ENCODE results near the gene NMUR2. TPM values are rescaled to one million over a fixed set of nuclear protein-coding genes. Genes with fewer than 3 reads are reported as not detected.

The NMUR2 gene
- total and polyA plus RNA-seq, 2 of the 8 experiments (the other 6 are each of a cell fraction or from before 2014, with no cell fraction given) = 0.11 TPM; not detected in 1

DNA sequence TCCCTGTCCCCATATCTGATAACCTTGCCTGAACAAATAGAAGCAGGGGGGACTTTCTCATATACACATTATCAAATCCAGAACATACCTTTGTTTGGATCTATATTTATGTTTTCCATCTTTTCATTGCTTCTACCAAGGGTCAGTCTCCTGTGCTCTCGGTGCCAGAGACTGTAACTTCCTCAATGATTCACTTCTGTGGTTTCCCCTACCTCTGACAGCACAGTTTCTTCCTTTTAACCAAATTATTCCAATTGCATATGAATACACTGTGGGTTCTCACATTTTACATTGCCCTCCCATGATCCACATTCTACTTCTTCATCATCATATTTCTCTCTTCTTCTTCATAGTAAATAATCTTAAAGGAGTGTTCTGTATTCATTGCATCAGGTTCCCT, 32.2 kb downstream of the NMUR2 start:
- Histone ChIP-seq H3K79me1 (ENCODE audit: low read depth, low read length) (no peaks in the 10 kb centered on the region), H4K8ac (ENCODE audit: extremely low read depth, insufficient read depth, low read length) (no peak overlapping the region), H3K23me2 (ENCODE audit: low read depth, low read length) (no peaks in the 10 kb centered on the region), H2BK20ac (ENCODE audit: low read length) (no peak overlapping the region), H2BK15ac (ENCODE audit: low read length) (no peak overlapping the region), H4K5ac (ENCODE audit: insufficient read length, low read depth, low read length) (no peak overlapping the region), H2BK5ac (ENCODE audit: low read depth, low read length) (no peak overlapping the region), H2AFZ (ENCODE audit: low read length) (no peak overlapping the region), H2AK5ac (ENCODE audit: low read depth, low read length) (no peak overlapping the region), H2BK120ac (replicated peaks; ENCODE audit: low read depth, low read length) (no peak overlapping the region), H3K4me1 (replicated peaks in 1 of 4; ENCODE audit: control insufficient read depth in 3 of 4, insufficient read depth in 4 of 4, low read length in 3 of 4) (no peaks in the 10 kb centered on the region), H2BK12ac (ENCODE audit: low read depth, low read length) (no peak overlapping the region), H3K56ac (replicated peaks; ENCODE audit: insufficient read length, low read depth, low read length) (no peak overlapping the region), H3K18ac (ENCODE audit: extremely low read depth, low read length) (no peak overlapping the region), H3K4me3 (ENCODE audit: extremely low read depth in 1 of 4, insufficient read depth in 2 of 4, low read depth in 3 of 4, low read length in 4 of 4) (no peak overlapping the region), H3K27me3 (replicated peaks in 1 of 4; ENCODE audit: control insufficient read depth in 3 of 4, extremely low read depth in 1 of 4, insufficient read depth in 3 of 4, low read length in 3 of 4) (no peaks in the 10 kb centered on the region), H3K9me3 (ENCODE audit: insufficient read depth in 2 of 2, low read depth in 1 of 2, low read length in 1 of 2) (no peaks in the 10 kb centered on the region), H3K4me2 (ENCODE audit: insufficient read depth in 1 of 2, low read depth in 2 of 2, low read length in 2 of 2) (no peak overlapping the region), H3K9ac (replicated peaks in 1 of 4; ENCODE audit: extremely low read depth in 1 of 4, low read depth in 3 of 4, low read length in 3 of 4) (no peak overlapping the region), H4K91ac (replicated peaks; ENCODE audit: insufficient read length, low read length) (no peak overlapping the region), H3K27ac (ENCODE audit: low read depth, low read length) (no peak overlapping the region), H3K14ac (ENCODE audit: insufficient read length) (no peak overlapping the region), H3K4ac (replicated peaks; ENCODE audit: insufficient read length, low read depth, low read length) (no peak overlapping the region), H3K36me3 (ENCODE audit: control insufficient read depth in 2 of 4, insufficient read depth in 4 of 4, low read length in 3 of 4) (no peaks in the 10 kb centered on the region), H4K20me1 (replicated peaks in 1 of 2; ENCODE audit: control insufficient read depth in 1 of 2, insufficient read depth in 2 of 2, low read length in 2 of 2) (peaks cover 0 to 2% of the 10 kb centered on the region in 2 experiments), H3K23ac (ENCODE audit: insufficient read length) (no peak overlapping the region), H3K79me2 (ENCODE audit: control insufficient read depth in 1 of 2, insufficient read depth in 2 of 2, low read length in 2 of 2) (no peaks in the 10 kb centered on the region)
- no peak for FAIRE-seq
- WGBS, 2 experiments (ENCODE audit: extremely low coverage in 1 of 2, insufficient coverage in 1 of 2, insufficient read length in 1 of 2, insufficient replicate concordance in 2 of 2, low coverage in 1 of 2, low lambda C conversion rate in 2 of 2, missing lambda C conversion rate in 1 of 2) = 83% methylated on average over 1 of the region's 1 CpG; no CpG with 5 or more reads in 1 of the 2 experiments
- POLR2A ChIA-PET (ENCODE audit: partially characterized antibody) = no interaction called here
- TF ChIP-seq SIX5 (IDR thresholded peaks at IDR 0.05; ENCODE audit: low read depth, low read length) = no peak
- TF ChIP-seq TBP (IDR thresholded peaks at IDR 0.05; ENCODE audit: low read depth, low read length) = no peak
- TF ChIP-seq NANOG (IDR thresholded peaks at IDR 0.05; ENCODE audit: insufficient read depth, low read depth, low read length, poor library complexity, severe bottlenecking) = no peak
- TF ChIP-seq TEAD4 (IDR thresholded peaks at IDR 0.05; ENCODE audit: low read depth, low read length) = no peak
- no peak for TF ChIP-seq SRF (IDR thresholded peaks at IDR 0.05; ENCODE audit: low read depth, low read length)
- TF ChIP-seq CHD1 (IDR thresholded peaks at IDR 0.05; ENCODE audit: low read depth, low read length) = no peak
- TF ChIP-seq CEBPB (IDR thresholded peaks at IDR 0.05; ENCODE audit: low read depth, low read length) = no peak
- no peak for TF ChIP-seq SUZ12 (IDR thresholded peaks at IDR 0.05; ENCODE audit: low read length)
- no peak for TF ChIP-seq CREB1 (IDR thresholded peaks at IDR 0.05)
- TF ChIP-seq MAFK (IDR thresholded peaks at IDR 0.05; ENCODE audit: low read depth, low read length) = no peak
- no peak for TF ChIP-seq BCL11A (IDR thresholded peaks at IDR 0.05; ENCODE audit: low read depth in 2 of 2, low read length in 2 of 2)
- no peak for TF ChIP-seq EP300 (IDR thresholded peaks at IDR 0.05; ENCODE audit: borderline replicate concordance in 1 of 2, low read depth in 2 of 2, low read length in 2 of 2)
- no peak for TF ChIP-seq YY1 (IDR thresholded peaks at IDR 0.05; ENCODE audit: low read depth, low read length)
- TF ChIP-seq ZNF274 (IDR thresholded peaks at IDR 0.05; ENCODE audit: borderline replicate concordance, extremely low read depth, low read length) = no peak
- no peak for TF ChIP-seq GABPA (IDR thresholded peaks at IDR 0.05; ENCODE audit: borderline replicate concordance, insufficient read depth, low read length)
- no peak for DNase-seq (ENCODE audit: low read depth in 1 of 2, low spot score in 2 of 2)
- CTCF ChIA-PET (ENCODE audit: partially characterized antibody) = interaction anchor here (3.5 kb wide), 1 partner anchor 23 kb away, joined by 10 read pairs; no protein-coding TSS in a partner anchor

Data from H1 (cell line).